Measurements from ENCODE around the gene PRDM1. TPM values are rescaled to one million over a fixed set of nuclear protein-coding genes. Genes with fewer than 3 reads are reported as not detected.

PRDM1 gene
- total RNA-seq, 2 donors from 2014 or later: 1.3 to 2.6 TPM

GRCh38 chr6:106117579-106117978 is 31.4 kb downstream of the PRDM1 start:
- DNase-seq (peak in 1 of 4 donors; percentile 21), ATAC-seq (no peak)
- Histone ChIP-seq H3K9me3 (no peaks in the 10 kb centered on the region), H3K27me3 (no peaks in the 10 kb centered on the region), H3K27ac (no peak overlapping the region), H3K36me3 (replicated peaks in 1 of 2; ENCODE audit: insufficient read depth in 1 of 2, low read depth in 2 of 2) (no peaks in the 10 kb centered on the region), H3K4me1 (no peaks in the 10 kb centered on the region), H3K4me3 (no peak overlapping the region)
- intact Hi-C loops (cut with DNase I): no loop called here
- WGBS, 2 donors: 52 to 70% methylated on average over 6 of the region's 6 CpGs
- TF ChIP-seq CTCF (IDR thresholded peaks at IDR 0.05) (no peak), POLR2A (IDR thresholded peaks at IDR 0.05) (no peak)

- H3K4me3 ChIP-seq: no peak overlapping the region
- no peaks in the 10 kb centered on the region for H3K9me3 ChIP-seq
- intact Hi-C loops (cut with DNase I): no loop called here
- H3K27ac ChIP-seq: no peak overlapping the region
- H3K36me3 ChIP-seq (replicated peaks in 1 of 2; ENCODE audit: insufficient read depth in 1 of 2, low read depth in 2 of 2): no peaks in the 10 kb centered on the region
- no peak for TF ChIP-seq CTCF (IDR thresholded peaks at IDR 0.05)
- no peak for TF ChIP-seq POLR2A (IDR thresholded peaks at IDR 0.05)
- ATAC-seq (no peak), DNase-seq (no peak)
- H3K4me1 ChIP-seq: no peaks in the 10 kb centered on the region
- no peaks in the 10 kb centered on the region for H3K27me3 ChIP-seq
- 78 to 90% methylated on average over 3 of the region's 3 CpGs for WGBS, 2 donors
These were observed 32.8 kb downstream of the PRDM1 start for GRCh38 chr6:106118835-106119431.

DNA sequence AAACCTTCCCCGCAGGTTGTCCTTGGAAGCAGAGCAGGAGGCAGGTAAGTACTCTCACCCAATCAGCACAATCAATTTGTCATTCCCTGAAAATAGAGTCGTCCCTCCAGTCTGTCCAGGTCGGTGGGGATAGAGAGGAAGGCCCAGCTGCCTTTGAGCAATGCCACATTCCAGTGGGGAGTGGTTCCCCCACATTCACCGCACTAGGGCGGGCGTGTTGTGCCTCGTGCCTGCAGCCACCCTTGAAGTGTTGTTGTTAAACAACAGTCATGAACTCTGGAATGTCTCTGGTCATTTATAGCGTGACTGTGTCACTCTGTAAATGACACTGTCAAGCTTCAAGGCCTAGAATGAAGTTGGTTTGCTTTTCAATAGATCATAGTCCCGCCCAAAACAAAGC is 33.4 kb downstream of the PRDM1 start:
- intact Hi-C loops (cut with DNase I): no loop called here
- H3K9me3 ChIP-seq: no peaks in the 10 kb centered on the region
- ATAC-seq (no peak), DNase-seq (no peak)
- no peak overlapping the region for H3K27ac ChIP-seq
- no peak overlapping the region for H3K4me3 ChIP-seq
- H3K27me3 ChIP-seq: no peaks in the 10 kb centered on the region
- H3K4me1 ChIP-seq: no peaks in the 10 kb centered on the region
- H3K36me3 ChIP-seq (replicated peaks in 1 of 2; ENCODE audit: insufficient read depth in 1 of 2, low read depth in 2 of 2): no peaks in the 10 kb centered on the region
- TF ChIP-seq CTCF (IDR thresholded peaks at IDR 0.05) (no peak), POLR2A (IDR thresholded peaks at IDR 0.05) (no peak)
- 51 to 76% methylated on average over 7 to 9 of the region's 9 CpGs for WGBS, 2 donors

GRCh38 chr6:106120006-106120405 is 33.9 kb downstream of the PRDM1 start:
- Histone ChIP-seq H3K27ac (no peak overlapping the region), H3K4me1 (no peaks in the 10 kb centered on the region), H3K9me3 (no peaks in the 10 kb centered on the region), H3K36me3 (replicated peaks in 1 of 2; ENCODE audit: insufficient read depth in 1 of 2, low read depth in 2 of 2) (no peaks in the 10 kb centered on the region), H3K4me3 (no peak overlapping the region), H3K27me3 (no peaks in the 10 kb centered on the region)
- 78 to 84% methylated on average over 2 of the region's 2 CpGs for WGBS, 2 donors
- intact Hi-C loops (cut with DNase I): no loop called here
- ATAC-seq (no peak), DNase-seq (no peak)
- TF ChIP-seq POLR2A (IDR thresholded peaks at IDR 0.05) (no peak), CTCF (IDR thresholded peaks at IDR 0.05) (no peak)

DNA sequence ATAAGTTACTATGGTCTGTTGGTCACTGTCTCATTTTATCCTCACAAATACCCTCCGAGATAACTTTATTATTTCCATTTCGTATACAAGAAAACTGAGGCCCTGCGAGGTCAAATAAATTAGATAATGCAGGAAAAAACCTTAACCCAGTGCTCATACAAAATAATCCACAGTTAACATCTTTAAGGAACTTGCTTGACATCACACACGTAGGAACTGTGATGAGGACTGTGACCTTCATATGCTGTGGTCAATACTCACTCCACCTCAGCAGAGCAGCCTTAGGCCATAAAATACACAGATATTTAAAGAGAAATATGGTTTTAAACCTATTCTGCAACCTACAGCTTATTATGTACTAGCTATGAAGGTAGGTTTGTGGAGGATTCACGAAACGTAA is 34.3 kb downstream of the PRDM1 start:
- Histone ChIP-seq H3K27ac (no peak overlapping the region), H3K36me3 (replicated peaks in 1 of 2; ENCODE audit: insufficient read depth in 1 of 2, low read depth in 2 of 2) (no peaks in the 10 kb centered on the region), H3K9me3 (no peaks in the 10 kb centered on the region), H3K27me3 (no peaks in the 10 kb centered on the region), H3K4me1 (no peaks in the 10 kb centered on the region), H3K4me3 (no peak overlapping the region)
- DNase-seq (no peak), ATAC-seq (no peak)
- 87 to 88% methylated on average over 6 of the region's 6 CpGs for WGBS, 2 donors
- TF ChIP-seq CTCF (IDR thresholded peaks at IDR 0.05) (no peak), POLR2A (IDR thresholded peaks at IDR 0.05) (no peak)
- intact Hi-C loops (cut with DNase I): no loop called here

Measured in body of pancreas (tissue), 4 donors.